GM18868 (cell line): ENCODE results near the gene ZCCHC14.
"Not testable (repeated sequence)": the region's sequence is repeated elsewhere in the genome, so short reads cannot be mapped to it uniquely, and the experiment has no call there.

Experiments
- ATAC-seq: cut with Tn5 transposase; IDR thresholded peaks from one replicate; pipeline ENCODE4 v1.9.1; 2021; ENCODE audit warnings: mild to moderate bottlenecking, moderate library complexity; ENCODE audit not compliant: unreplicated experiment

ZCCHC14 gene

DNA sequence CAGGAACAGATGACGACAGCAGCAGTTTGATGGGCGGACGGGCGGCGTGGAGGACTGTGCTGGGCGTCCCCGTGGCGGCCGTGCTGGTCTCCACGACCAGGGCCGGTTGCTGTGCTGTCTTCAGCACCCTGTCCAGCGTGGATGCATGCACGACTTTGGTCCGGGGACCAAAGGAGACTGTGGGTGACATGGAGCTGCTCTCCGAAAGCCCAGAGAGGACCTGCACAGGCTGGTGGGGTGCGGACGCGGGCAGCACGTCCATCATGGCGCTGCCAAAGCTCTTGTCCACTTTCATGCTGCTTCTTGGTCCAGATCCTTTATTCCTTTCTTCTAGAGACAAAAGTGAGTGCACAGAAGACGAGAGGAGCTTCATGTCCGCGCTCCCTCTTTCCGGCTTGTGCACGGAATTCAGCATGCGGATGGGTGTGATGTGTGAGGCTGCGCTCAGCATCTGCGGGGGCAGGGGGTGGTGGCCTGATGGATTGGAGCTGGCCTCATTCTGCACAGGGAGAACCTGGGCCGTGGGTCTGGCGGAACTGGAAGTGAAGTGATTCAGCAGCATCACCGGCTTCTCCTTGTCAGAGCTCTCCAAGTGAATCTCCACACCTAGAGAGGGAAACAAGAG is 80.3 kb downstream of the ZCCHC14 start:
- ATAC-seq: no peak

DNA sequence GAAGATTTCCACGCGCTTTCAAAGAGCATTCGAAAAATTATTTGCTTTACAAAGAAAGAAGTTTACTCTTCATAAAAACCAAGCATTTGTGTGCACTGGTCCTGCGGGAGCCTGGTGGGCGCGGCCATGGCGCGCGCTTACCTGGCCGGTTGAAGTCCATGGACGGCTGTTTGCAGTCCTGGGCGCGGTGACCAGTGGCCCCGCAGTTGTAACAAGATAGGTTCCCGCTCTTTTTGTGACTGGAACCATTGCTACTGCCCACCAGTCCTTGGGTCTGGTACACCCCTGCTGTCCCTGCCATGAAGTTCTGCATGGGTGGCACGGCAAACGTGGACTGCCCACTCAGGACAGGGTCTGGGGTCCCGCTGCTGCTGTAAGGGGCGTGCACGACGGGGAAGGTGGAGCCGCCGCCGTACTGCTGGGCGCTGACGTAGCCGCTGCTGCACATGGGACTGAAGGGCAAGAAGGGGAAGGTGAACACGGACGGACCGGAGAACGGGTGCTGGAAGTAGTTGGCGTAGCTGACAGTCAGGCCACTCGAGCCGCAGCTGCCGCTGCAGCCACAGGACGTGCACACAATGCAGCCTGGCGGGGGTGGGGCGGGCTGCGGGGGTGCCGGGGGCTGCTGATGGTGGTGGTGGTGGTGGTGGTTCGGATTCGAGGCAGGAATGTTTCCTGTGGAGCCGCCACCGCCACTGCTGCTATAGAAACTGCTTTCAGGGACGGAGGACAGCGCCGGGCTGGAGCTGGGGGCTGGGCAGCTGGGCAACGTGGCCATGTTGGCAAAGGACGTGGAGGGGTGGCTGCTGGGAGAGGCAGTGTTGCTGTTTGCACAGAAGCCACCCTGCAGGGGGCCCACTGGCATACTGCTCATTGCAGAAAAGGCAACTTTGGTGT is 81.2 kb downstream of the ZCCHC14 start:
- ATAC-seq: no peak

DNA sequence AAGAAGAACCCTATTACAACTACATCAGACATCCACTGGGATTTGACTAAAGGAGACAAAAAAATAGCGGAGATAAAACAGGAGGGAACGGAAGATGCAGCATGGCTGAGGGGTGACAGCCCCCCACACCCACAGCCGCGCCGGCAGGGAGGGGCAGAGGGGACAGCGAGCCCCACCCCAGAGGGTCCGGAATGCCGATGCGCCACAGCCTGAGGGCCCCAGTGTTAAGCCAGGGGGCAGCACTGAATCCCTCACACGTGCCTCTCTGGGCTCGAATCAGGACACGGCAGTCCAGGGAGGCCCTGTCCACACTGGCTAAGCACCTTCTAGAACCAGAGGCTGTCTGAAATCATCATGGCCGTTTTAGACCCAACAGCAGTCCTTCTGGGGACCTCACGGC is 81.9 kb downstream of the ZCCHC14 start:
- no peak for ATAC-seq

DNA sequence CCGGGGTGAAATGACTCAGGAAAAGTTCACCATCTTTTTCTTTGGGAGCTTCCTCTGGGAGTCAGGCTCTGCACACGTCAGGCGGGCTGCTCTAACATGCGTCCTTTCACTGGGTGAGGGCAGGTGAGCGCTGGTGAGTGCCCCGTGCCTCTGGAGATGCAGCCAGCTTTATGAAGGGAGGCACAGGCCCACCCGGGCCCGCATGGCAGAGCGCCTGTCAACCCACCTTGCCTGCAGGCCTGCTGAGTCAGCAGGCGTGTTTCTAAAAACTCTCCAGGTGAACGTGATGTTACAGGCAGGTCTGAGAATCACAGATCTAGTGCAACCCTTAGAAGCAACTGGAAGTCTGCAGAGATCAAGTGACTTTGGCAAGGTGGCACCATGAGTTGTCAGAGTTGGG is 82.3 kb downstream of the ZCCHC14 start:
- ATAC-seq: no peak

DNA sequence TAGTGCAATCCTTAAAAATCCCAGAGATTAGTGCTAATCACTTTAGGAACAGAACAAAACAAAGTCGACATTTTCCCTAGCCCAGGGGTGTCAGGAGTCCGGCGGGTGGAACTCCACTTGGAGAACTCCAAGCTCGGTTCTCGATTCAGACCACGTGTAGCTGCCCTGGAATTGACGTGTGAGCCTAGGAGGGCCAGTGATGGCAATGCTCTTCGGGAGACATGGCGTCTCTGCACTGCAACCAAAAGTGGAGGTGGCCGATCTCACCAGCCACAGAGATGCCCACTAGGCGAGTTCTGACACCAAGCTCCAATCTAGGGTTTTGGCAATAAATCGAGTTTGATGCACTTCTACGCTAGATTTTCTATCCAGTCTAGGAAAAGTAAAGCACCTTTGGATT is 83.0 kb downstream of the ZCCHC14 start:
- ATAC-seq: no peak

DNA sequence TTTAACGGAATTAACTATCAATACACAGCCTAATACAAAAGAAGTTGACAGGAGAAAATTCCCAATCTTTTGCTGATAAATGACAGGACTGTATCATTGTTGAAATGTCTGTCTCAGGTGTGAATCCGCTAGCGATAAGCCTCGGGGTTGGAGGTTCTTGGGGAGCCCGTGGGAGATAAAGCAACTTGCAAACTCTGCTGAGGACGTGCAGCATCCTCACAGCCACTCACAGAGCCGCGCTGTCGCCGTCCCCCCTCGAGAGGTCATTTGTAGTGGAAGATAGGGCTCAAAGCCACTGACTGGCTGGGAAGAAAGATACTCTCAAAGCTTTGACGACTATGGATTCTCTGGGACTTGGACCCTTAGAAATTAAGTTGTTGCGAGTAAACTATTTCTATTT is 83.7 kb downstream of the ZCCHC14 start:
- no peak for ATAC-seq

DNA sequence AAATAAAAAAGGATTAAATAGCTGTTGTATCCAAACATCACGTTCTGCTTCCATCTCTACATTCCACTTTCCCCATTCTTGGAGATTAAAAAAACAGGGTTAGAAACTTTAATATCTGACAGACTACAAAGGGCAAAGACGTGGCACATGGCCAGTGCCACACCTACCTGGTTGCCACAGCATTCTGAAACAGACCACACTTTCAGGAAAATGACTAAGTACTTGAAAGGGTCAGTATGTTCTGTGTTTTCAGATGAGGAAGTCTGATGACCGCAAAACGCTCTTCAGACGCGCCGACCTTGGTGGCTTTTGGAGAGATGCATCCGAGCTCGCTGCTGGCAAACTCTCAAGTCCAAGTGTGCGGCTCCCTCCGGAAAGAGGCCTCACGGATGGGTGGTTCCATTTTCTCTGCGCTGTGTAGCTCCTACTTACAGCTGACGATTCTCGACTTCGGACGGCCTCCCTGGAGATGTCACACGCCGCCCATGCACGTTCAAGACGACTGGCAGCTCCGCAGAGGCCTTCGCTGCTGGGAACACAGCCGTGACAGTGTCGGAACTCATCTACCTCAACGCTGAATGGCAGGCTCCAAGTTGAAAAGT is 85.2 kb downstream of the ZCCHC14 start:
- no peak for ATAC-seq

DNA sequence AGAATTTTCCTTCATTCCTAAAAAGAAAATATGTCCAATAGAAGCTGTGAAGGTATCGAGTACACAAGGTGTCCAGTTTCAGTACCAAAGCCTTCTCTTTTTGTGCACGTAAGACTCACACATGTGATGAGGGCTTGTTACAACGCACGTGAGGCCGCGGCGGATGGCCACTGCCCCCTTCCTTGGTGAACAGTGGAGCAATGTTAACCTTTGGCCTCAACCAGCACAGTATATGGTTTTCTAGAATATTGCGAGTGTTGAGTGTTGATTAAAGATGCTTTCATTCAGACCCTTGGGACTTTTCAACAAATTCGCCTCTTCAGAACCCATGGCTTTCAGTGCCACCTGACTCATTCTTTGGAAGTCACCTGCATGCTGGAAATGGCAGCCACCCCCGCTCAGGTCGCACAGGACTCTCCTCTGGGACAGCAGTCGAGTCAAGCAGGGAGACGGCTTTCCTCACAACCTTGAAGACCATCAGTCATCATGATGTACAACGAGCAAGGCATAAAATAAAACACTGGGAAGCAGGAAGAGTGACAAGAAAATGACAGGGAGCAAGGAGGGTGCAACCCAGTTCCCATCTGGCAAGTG is 86.2 kb downstream of the ZCCHC14 start:
- no peak for ATAC-seq

DNA sequence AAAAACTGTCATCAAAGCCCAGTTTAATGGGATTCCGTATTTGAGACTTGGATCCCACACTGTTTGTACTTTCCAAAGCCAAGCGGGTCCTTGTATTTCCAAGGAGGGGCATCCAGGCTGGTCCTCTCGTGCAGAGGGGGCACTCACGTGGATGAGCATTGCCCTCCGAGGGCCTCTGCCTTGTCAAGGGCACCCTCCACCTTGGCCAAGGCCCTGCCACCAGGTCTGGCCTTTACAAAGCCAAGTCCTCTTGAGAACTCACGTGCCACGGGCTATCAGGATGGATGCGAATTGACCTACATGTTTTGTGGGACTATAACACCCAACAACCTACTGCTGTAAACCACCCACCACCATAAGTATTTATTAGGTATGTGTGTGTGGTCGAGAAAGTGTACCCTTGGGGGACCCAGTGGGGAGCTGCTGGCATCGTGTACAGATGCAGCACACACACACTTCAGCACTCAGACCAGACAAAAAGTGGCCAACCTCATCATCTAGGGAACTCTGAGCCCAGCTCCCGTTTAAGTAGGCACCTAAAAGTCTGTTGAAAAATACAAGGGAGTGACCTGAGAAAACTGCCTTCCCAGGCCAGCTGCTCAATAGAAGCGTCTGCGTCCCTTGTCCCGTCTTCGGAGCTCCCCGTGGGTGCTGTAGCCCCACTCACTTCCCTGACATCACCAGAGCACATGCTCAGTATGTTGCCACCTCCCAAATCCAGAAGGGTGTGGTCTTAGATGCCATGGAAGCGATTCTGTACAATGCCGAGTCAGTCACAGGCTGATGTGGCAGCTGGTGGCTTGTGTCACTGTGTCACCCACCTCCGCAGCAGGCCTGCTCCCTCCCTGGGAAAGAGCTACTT is 87.8 kb downstream of the ZCCHC14 start:
- ATAC-seq: no peak

DNA sequence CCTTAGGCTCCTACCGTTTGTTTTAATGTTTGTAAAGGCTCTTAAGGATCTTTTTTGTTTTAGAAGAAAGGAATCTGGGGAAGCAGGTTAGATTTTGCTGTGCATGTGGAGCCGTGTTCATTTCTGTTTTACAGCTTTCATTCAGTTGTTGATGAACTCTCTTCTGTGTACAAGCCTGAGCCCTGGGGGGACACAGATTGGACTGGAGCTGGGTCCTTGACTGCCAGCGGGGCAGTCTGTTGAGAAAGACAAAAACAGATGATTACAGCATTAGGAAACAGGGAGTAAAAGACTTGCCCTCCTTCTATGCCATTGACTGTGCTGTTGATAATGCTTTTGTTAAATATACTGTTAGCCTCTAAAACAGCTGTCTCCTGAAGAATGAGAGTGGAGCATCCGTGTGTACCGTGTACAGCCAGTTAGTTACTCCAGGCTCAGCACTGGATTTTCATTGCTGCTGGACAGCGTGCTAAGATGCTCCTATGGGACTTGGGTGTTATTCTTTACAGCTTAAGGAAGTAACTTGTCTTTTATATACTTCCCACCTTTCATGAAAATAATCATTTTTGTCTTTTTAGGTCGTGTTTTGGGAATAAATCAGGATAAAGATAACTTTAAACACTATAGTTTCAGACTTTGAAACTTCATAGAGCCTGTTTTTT is 97.5 kb downstream of the ZCCHC14 start:
- no peak for ATAC-seq

DNA sequence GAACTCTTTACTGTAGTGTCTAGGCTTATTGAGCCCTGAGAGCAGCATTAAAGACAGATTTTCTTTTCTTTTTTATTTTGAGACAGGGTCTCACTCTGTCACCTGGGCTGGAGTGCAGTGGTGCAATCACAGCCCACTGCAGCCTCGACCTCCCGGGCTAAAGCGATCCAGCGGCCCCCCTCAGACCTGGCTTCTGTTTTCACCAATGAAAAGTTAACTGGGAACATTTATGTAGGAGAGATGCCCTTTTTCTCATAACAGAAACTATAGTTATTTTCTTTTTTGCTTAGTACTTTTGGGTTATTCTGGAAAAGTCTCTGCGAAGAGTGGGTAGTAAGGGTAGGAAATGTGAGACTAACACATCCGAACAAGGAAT is 99.2 kb downstream of the ZCCHC14 start:
- ATAC-seq: no peak

DNA sequence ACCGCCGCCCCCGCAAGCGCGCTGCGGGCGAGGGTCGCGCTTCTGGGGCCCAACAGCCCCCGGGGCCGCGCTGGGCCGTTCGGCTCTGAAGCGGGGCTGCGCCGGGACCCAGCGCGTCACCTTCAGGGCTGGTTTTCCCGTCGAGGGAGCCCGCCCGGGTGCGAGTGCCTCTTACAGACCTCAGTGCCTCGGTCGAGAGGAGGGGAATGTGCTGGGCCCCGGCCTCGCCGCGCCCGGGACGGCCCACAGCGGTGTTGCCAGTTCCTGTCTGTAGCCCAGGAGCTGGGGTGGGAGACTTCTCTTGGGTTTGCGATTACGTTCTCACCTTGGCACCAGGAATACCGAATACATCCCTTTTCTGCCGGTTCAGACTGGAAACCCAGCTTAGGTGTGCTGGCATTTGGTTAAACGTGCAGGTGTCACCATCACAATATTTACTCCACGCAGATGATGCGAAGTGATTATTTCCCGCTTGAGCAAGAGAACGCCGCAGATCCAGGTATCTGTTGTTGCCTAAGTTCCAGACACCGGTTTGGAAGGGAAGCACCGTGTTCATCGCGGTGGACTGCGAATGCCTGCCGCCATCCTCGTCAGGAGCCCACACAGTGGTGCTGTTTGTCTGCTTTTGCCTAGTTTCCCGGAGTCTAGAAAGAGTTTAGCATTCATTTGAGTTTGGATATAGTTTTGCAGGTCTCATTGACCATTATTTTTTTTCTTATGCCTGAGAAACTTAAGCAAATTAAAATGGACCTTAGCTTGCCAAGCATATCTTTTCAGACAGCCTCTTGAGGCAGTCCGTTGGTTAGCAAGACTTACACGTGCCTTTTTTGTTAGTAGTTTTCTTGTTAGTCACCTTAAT is 99.8 kb downstream of the ZCCHC14 start:
- no peak for ATAC-seq

DNA sequence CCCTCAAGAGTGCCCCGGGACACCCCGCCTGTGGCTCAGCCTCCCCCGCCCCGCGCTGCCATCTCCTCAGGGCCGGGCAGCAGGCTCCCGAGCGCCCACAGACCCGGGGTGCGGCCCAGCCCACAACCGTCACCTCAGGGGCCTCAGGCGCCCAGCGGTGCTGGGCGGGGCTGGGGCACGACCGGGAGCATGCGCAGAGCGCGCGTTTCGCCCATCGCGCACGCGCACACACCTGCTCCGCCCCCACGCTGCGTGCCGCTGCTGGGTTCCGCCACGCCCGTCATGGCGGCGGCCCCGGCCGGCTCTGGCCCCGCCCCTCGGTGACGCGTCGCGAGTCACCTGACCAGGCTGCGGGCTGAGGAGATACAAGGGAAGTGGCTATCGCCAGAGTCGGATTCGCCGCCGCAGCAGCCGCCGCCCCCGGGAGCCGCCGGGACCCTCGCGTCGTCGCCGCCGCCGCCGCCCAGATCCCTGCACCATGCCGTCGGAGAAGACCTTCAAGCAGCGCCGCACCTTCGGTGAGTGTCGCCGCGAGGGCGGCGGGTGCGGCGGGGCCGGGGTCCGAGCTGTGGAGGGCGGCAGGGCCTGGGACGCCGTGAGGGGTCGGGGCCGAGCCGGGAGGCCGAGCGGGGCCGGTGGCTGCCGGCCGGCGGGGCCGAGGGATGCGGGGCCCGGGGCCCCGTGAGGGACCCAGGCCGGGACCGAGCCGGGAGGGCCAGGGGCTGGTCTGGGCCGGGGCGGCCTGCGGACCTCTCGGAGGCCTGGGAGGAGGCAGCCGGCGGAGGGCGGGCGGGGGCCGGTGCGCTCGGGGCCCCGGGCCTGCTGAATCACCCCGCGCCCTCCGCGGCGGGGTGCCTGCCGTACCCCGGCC is 100.6 kb downstream of the ZCCHC14 start, which contains the start of gene MAP1LC3B:
Gene MAP1LC3B (plus strand): TSS at position 387 of the 871 bp plus-strand sequence. CDS start 92 bp downstream, at position 479.
- ATAC-seq: peak; percentile 68

DNA sequence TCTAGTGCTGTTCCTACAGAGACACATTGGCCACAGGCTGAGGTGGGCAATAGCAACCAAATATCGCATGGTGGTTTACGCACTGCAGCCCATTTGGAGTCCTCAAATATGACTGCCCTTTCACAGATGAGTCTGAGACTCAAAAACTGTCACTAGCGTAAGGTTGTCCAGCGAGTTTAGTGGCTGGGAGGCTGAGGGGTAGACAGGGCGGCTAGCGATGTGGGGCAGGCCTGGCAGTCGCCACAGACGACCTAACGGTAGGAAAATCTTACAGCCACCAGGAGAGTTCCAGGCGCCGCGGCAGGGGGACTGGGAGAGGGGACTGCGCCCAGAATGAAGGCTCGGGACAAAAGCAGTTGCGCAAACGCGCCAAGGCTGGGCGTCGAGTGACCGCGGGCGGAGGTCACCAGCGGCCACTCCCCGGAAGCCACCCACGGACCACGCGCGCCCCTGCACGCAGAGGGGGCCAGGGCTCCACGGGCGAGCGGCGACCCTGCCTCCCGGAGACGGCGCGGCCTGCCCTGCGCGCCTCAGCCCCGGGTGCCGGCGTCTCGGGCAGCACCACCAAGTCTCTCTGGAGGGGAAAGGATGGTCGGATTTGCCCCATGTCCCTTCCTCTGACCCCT is 101.4 kb downstream of the ZCCHC14 start:
- ATAC-seq: no peak

DNA sequence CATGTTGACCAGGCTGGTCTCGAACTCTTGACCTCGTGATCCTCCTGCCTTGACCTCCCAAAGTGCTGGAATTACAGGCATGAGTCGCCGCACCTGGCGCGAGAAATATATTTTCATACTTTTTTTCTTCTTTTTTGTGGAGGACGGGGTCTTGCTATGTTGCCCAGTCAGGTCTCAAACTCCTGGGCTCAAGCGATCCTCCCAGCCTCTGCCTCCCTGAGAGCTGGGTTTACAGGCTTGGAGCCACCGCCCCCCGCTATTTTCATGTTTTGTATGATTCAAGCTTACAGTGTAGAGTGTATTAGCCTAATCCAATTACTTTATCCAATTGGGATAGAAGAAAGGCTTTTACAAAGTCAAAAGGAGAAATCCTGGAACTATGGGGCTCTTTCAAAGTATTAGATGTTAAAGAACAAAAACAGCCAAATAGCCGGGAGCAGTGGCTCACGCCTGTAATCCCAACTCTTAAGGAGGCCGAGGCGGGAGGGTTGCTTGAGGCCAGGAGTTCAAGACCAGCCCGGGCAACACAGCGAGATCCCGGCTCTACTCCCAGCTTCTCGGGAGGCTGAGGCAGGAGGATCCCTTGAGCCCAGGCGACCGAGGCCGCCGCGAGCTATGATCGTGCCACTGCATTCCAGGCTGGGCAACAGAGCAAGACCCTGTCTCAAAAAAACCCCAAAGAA is 102.0 kb downstream of the ZCCHC14 start:
- ATAC-seq: no peak

DNA sequence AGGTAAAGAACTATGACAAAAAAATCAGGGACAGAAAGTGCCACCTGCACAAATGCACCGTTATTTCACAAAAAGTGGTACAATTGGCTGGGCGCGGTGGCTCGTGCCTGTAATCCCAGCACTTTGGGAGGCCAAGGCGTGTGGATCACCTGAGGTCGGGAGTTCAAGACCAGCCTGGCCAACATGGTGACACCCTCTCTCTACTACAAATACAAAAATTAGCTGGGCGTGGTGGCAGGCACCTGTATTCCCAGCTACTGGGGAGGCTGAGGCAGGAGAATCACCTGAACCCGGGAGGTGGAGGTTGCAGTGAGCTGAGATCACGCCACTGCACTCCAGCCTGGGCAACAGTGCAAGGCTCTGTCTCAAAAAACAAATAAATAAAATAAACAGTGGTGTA is 102.9 kb downstream of the ZCCHC14 start:
- not testable (repeated sequence) for ATAC-seq

DNA sequence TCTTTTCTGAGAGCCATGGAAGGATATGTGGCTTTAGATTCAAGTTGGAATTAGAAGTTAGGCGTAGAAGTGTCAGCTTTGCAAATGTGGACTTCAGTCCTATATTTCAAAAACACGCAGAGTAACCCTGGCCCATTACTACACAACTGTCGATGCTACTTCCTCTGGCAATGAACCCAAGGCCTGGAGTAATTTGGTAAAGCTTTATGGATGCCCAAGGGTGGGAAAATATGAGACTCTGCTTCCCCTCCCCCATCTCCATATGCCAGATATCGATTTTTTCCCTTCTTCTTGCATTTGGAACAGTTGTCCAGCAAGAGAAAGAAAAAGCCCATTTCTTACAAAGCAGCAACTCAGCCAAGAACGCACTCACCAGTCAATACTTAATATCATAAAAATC is 103.6 kb downstream of the ZCCHC14 start:
- no peak for ATAC-seq
